LNCAP (cell line): ENCODE results near the gene PREX1.

Experiments used
- TF ChIP-seq, protein P1 (sequence below): fragments of 450-650 bp; IDR thresholded peaks from 2 replicates; pipeline ENCODE4 v1.5.1; 2017; ENCODE audit warnings: mild to moderate bottlenecking

The PREX1 gene

GRCh38 chr20:48789781-48790472 lies 37.9 kb downstream of the PREX1 start:
- TF ChIP-seq, protein P1, sequence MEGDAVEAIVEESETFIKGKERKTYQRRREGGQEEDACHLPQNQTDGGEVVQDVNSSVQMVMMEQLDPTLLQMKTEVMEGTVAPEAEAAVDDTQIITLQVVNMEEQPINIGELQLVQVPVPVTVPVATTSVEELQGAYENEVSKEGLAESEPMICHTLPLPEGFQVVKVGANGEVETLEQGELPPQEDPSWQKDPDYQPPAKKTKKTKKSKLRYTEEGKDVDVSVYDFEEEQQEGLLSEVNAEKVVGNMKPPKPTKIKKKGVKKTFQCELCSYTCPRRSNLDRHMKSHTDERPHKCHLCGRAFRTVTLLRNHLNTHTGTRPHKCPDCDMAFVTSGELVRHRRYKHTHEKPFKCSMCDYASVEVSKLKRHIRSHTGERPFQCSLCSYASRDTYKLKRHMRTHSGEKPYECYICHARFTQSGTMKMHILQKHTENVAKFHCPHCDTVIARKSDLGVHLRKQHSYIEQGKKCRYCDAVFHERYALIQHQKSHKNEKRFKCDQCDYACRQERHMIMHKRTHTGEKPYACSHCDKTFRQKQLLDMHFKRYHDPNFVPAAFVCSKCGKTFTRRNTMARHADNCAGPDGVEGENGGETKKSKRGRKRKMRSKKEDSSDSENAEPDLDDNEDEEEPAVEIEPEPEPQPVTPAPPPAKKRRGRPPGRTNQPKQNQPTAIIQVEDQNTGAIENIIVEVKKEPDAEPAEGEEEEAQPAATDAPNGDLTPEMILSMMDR: no peak

- TF ChIP-seq, protein P1: no peak
Observed at GRCh38 chr20:48789185-48789668, 38.6 kb downstream of the PREX1 start.

- TF ChIP-seq, protein P1: no peak
Observed at GRCh38 chr20:48788486-48789072, 39.2 kb downstream of the PREX1 start.

- TF ChIP-seq, protein P1: no peak
Observed at GRCh38 chr20:48787861-48788375, 39.9 kb downstream of the PREX1 start.

DNA sequence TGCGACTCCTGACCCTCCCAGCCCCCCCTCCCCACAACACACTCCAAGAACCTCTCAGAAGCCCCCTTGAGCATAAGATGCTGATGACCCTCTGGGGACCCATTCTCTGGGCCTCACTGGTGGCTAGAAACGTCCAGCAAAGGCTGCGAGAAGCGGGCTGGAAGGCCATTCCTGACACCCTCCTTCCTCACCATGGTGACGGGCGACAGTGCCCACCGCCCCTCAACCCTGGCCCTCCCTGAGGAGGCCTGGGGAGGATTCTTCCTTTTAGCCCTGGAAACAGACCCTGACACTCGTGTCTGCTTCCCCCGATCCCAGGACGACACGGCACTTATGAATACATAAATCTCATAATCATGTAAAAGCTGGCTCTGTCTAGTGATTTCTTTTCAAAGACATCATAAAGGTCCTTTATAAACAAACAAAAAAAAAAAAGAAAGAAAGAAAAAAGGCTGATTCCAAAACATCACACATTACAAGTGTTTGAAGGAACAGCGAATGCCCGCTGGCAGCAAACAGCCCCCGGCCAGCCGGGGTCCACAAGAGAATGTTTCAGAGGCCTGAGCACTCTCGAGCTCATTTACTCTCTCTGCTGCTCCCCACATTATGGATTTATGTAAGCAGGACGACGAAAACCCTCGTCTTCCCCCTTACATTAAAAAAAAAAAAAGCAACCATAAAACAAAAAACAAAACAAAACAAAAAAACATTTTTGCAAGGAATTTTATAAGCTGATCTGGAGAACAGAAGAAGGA lies 40.7 kb downstream of the PREX1 start:
- TF ChIP-seq, protein P1: no peak

GRCh38 chr20:48785801-48786200 lies 42.0 kb downstream of the PREX1 start:
- TF ChIP-seq, protein P1: no peak

DNA sequence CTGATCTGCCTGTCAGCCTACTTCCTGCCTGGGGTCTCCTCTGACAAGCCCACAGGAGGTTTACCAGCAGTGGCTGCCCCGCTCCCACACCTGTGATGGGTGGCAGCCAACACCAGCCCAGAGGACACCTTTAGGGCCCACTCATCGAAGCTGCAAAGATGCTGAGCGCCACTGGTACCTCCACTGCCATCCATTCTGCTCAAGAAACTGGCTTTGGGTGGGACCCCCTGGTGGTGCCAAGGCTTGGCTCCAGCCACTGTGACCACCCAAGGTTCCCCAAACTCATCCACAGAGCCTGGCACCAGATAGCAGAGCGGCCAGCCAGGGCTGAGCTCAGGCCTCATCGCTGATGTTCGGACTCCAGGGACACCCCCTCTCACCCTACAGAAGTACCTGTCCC lies 42.5 kb downstream of the PREX1 start:
- TF ChIP-seq, protein P1: no peak
